Peyer's patch (tissue), 4 donors: Measurements from ENCODE around the gene PEAK1.

Source experiments
- POLR2A ChIP-seq, 2 donors: fragments of 450-650 bp; IDR thresholded peaks; one replicate each; pipeline ENCODE4 v1.5.1; 2017; ENCODE audit warnings: antibody characterized with exemption in 2 of 2, mild to moderate bottlenecking in 2 of 2, moderate library complexity in 2 of 2
- TF ChIP-seq, protein P1 (sequence below), 6 experiments: fragments of 450-650 bp in 4 of 6; fragments of 200-600 bp in 2 of 6; sonication (generic) in 1 of 6; IDR thresholded peaks; one replicate each; pipeline ENCODE4 v1.5.1; 2017 to 2019; ENCODE audit warnings: antibody characterized with exemption in 6 of 6, mild to moderate bottlenecking in 3 of 6, moderate library complexity in 1 of 6

GRCh38 chr15:77406846-77407245 is 13.1 kb downstream of the PEAK1 start:
- TF ChIP-seq, protein P1, sequence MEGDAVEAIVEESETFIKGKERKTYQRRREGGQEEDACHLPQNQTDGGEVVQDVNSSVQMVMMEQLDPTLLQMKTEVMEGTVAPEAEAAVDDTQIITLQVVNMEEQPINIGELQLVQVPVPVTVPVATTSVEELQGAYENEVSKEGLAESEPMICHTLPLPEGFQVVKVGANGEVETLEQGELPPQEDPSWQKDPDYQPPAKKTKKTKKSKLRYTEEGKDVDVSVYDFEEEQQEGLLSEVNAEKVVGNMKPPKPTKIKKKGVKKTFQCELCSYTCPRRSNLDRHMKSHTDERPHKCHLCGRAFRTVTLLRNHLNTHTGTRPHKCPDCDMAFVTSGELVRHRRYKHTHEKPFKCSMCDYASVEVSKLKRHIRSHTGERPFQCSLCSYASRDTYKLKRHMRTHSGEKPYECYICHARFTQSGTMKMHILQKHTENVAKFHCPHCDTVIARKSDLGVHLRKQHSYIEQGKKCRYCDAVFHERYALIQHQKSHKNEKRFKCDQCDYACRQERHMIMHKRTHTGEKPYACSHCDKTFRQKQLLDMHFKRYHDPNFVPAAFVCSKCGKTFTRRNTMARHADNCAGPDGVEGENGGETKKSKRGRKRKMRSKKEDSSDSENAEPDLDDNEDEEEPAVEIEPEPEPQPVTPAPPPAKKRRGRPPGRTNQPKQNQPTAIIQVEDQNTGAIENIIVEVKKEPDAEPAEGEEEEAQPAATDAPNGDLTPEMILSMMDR (IDR thresholded peaks at IDR 0.05) = no peak
- TF ChIP-seq POLR2A (IDR thresholded peaks at IDR 0.05) = no peak
